SK-N-SH (cell line): ENCODE data around the gene ALPK3. TPM values are rescaled to one million over a fixed set of nuclear protein-coding genes. Genes with fewer than 3 reads are reported as not detected.

Source experiments
- CTCF ChIA-PET: fragments of 300-600, 350-600 bp; formaldehyde crosslinking; extraction: SDS; loops from one replicate; lab custom pipeline; 2021; lab: Yijun Ruan, JAX
- POLR2A ChIA-PET: fragments of 350-600 bp; sonication (Branson Sonifier 250); formaldehyde crosslinking; extraction: SDS; loops from one replicate; lab custom pipeline; 2020; ENCODE audit warnings: antibody characterized with exemption, inconsistent platforms; lab: Yijun Ruan, JAX
- DNase-seq: peaks from one replicate; pipeline ENCODE4 v3.0.0; 2012
- H2AFZ ChIP-seq: fragments of 200-600 bp; sonication (generic); 2 replicates; pipeline ENCODE4 v1.8.1; 2016; ENCODE audit warnings: antibody characterized with exemption, mild to moderate bottlenecking, low read depth
- H3F3A ChIP-seq: fragments of 200-600 bp; sonication (generic); replicated peaks from 2 replicates; pipeline ENCODE3; 2016; ENCODE audit warnings: antibody characterized with exemption, mild to moderate bottlenecking; ENCODE audit not compliant: insufficient read depth
- H3K27ac ChIP-seq, 2 experiments: fragments of 200-500 bp in 1 of 2; fragments of 200-600 bp in 1 of 2; sonication (Bioruptor generic) in 1 of 2; sonication (generic), shearing (Covaris generic) in 1 of 2; 2 replicates each; pipeline versions ENCODE4 v1.5.1 to v1.6.1; 2014 to 2016; ENCODE audit warnings: low read depth in 2 of 2, inconsistent platforms in 1 of 2, low read length in 1 of 2, mild to moderate bottlenecking in 1 of 2, mixed read lengths in 1 of 2
- H3K27me3 ChIP-seq: fragments of 200-600 bp; sonication (generic), shearing (Covaris generic); 2 replicates; pipeline ENCODE4 v1.6.1; 2016; ENCODE audit warnings: mixed run types; ENCODE audit not compliant: insufficient read depth
- H3K36me3 ChIP-seq, 2 experiments: fragments of 200-500 bp in 1 of 2; fragments of 200-600 bp in 1 of 2; sonication (Bioruptor generic) in 1 of 2; sonication (generic) in 1 of 2; replicated peaks in 1 of 2; 2 replicates each; pipeline versions ENCODE3 to v1.5.1; 2014 to 2016; ENCODE audit warnings: low read length in 1 of 2, mild to moderate bottlenecking in 1 of 2; ENCODE audit not compliant: insufficient read depth in 2 of 2, control insufficient read depth in 1 of 2
- H3K4me1 ChIP-seq, 2 experiments: fragments of 200-500 bp in 1 of 2; fragments of 200-600 bp in 1 of 2; sonication (Bioruptor generic) in 1 of 2; sonication (generic), shearing (Covaris generic) in 1 of 2; 2 replicates each; pipeline versions ENCODE4 v1.5.1 to v1.6.1; 2014 to 2016; ENCODE audit warnings: low read depth in 1 of 2, low read length in 1 of 2, mixed run types in 1 of 2; ENCODE audit not compliant: insufficient read depth in 2 of 2, control insufficient read depth in 1 of 2
- H3K4me2 ChIP-seq: fragments of 200-600 bp; sonication (generic), shearing (Covaris generic); 2 replicates; pipeline ENCODE4 v1.6.1; 2017; ENCODE audit warnings: mixed run types
- H3K4me3 ChIP-seq, 2 experiments: fragments of 200-500 bp in 1 of 2; fragments of 200-600 bp in 1 of 2; sonication (Bioruptor generic) in 1 of 2; sonication (generic), shearing (Covaris generic) in 1 of 2; 2 replicates each; pipeline versions ENCODE4 v1.5.1 to v1.8.1; 2014 to 2016; ENCODE audit warnings: low read depth in 2 of 2, inconsistent platforms in 1 of 2, low read length in 1 of 2, mild to moderate bottlenecking in 1 of 2, mixed read lengths in 1 of 2, moderate library complexity in 1 of 2
- H3K79me2 ChIP-seq: fragments of 200-600 bp; sonication (generic); 2 replicates; pipeline ENCODE4 v1.8.1; 2017; ENCODE audit warnings: mild to moderate bottlenecking; ENCODE audit not compliant: insufficient read depth
- H3K9ac ChIP-seq: fragments of 200-600 bp; sonication (generic); 2 replicates; pipeline ENCODE4 v1.6.1; 2017; ENCODE audit warnings: mixed run types
- H3K9me2 ChIP-seq: fragments of 200-600 bp; sonication (generic); 2 replicates; pipeline ENCODE4 v1.6.1; 2017; ENCODE audit warnings: mixed run types
- H3K9me3 ChIP-seq: fragments of 200-600 bp; sonication (generic); 2 replicates; pipeline ENCODE4 v1.6.1; 2017; ENCODE audit warnings: mixed run types, mild to moderate bottlenecking, moderate library complexity
- H4K20me1 ChIP-seq: fragments of 200-600 bp; sonication (generic); 2 replicates; pipeline ENCODE4 v1.6.1; 2017; ENCODE audit warnings: mild to moderate bottlenecking, mixed run types; ENCODE audit not compliant: insufficient read depth
- ELF1 ChIP-seq: IDR thresholded peaks from 2 replicates; pipeline ENCODE4 v1.4.0; 2012
- EZH2phosphoT487 ChIP-seq: fragments of 200-600 bp; sonication (generic); IDR thresholded peaks from 2 replicates; pipeline ENCODE4 v1.6.1; 2017; ENCODE audit warnings: low read depth, mixed run types, mild to moderate bottlenecking, antibody characterized with exemption, moderate library complexity, borderline replicate concordance
- MEF2A ChIP-seq: IDR thresholded peaks from 2 replicates; pipeline ENCODE4 v1.4.0; 2012; ENCODE audit warnings: low read depth, borderline replicate concordance
- NRF1 ChIP-seq: IDR thresholded peaks from 2 replicates; pipeline ENCODE4 v1.6.1; 2012; ENCODE audit warnings: low read depth, mild to moderate bottlenecking, low read length
- RFX5 ChIP-seq: IDR thresholded peaks from 2 replicates; pipeline ENCODE4 v1.6.1; 2012; ENCODE audit warnings: mild to moderate bottlenecking, improper control_type of control experiment, low read length
- RXRA ChIP-seq: IDR thresholded peaks from 2 replicates; pipeline ENCODE4 v1.4.0; 2012; ENCODE audit warnings: low read depth, mild to moderate bottlenecking, borderline replicate concordance
- SIN3A ChIP-seq: IDR thresholded peaks from 2 replicates; pipeline ENCODE4 v1.6.1; 2012; ENCODE audit warnings: low read depth, mild to moderate bottlenecking, low read length, moderate library complexity, borderline replicate concordance
- SMC3 ChIP-seq: IDR thresholded peaks from 2 replicates; pipeline ENCODE4 v1.6.1; 2012; ENCODE audit warnings: low read depth, low read length, improper control_type of control experiment
- YY1 ChIP-seq: IDR thresholded peaks from 2 replicates; pipeline ENCODE4 v1.4.0; 2012; ENCODE audit warnings: low read depth, mild to moderate bottlenecking
- WGBS: methylation state at CpG from one replicate; pipeline ENCODE4 v1.1.6; 2017; ENCODE audit warnings: low lambda C conversion rate; 5-methylcytosine and 5-hydroxymethylcytosine counted together
- polyA plus RNA-seq, 3 experiments: library from polyadenylated mRNA; depleted of rRNA; stranded (reverse); fragments of >200 nt; gene quantifications; 2 replicates each; pipeline ENCODE4 v1.2.3, GENCODE V29; 2012
- TF ChIP-seq, protein P1 (sequence below): IDR thresholded peaks from 2 replicates; pipeline ENCODE4 v1.4.0; 2012; ENCODE audit warnings: low read depth, borderline replicate concordance
- TF ChIP-seq, protein P2 (sequence below): IDR thresholded peaks from 2 replicates; pipeline ENCODE4 v1.4.0; 2012; ENCODE audit warnings: low read depth
- TF ChIP-seq, protein P3 (sequence below): IDR thresholded peaks from 2 replicates; pipeline ENCODE4 v1.4.0; 2012; ENCODE audit warnings: low read depth, borderline replicate concordance

Gene ALPK3
- polyA plus RNA-seq, 1 of the 3 experiments (the other 2 are of a cell fraction) = 0.16 TPM

- 84% methylated on average over 7 of the region's 7 CpGs for WGBS
- H3K79me2 ChIP-seq = peaks cover 58% of the 10 kb centered on the region
Observed at GRCh38 chr15:84793431-84794161, 23.6 kb upstream of the ALPK3 start.

GRCh38 chr15:84794162-84794547, 23.0 kb upstream of the ALPK3 start:
- Histone ChIP-seq H3K27me3 (no peaks in the 10 kb centered on the region), H3K36me3 (peaks cover 51 to 59% of the 10 kb centered on the region in 2 experiments), H2AFZ (no peak overlapping the region), H3F3A (no peaks in the 10 kb centered on the region), H3K9me2 (no peaks in the 10 kb centered on the region), H3K79me2 (peaks cover 53% of the 10 kb centered on the region), H3K4me2 (no peak overlapping the region), H3K4me3 (no peak overlapping the region), H3K9me3 (no peaks in the 10 kb centered on the region), H3K4me1 (no peaks in the 10 kb centered on the region; a peak in 2 of 4 replicates), H4K20me1 (peaks cover 8% of the 10 kb centered on the region; the same call in 1 of the 2 replicates), H3K27ac (no peak overlapping the region), H3K9ac (no peak overlapping the region)
- 97% methylated on average over 4 of the region's 4 CpGs for WGBS
- TF ChIP-seq, protein P1, sequence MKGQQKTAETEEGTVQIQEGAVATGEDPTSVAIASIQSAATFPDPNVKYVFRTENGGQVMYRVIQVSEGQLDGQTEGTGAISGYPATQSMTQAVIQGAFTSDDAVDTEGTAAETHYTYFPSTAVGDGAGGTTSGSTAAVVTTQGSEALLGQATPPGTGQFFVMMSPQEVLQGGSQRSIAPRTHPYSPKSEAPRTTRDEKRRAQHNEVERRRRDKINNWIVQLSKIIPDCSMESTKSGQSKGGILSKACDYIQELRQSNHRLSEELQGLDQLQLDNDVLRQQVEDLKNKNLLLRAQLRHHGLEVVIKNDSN = no peak
- TF ChIP-seq ELF1 = no peak
- no peak for TF ChIP-seq SMC3
- TF ChIP-seq, protein P2, sequence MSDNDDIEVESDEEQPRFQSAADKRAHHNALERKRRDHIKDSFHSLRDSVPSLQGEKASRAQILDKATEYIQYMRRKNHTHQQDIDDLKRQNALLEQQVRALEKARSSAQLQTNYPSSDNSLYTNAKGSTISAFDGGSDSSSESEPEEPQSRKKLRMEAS = no peak
- DNase-seq = no peak
- ChIA-PET POLR2A (no interaction called here), CTCF (no interaction called here)

More at GRCh38 chr15:84793431-84794161, 23.6 kb upstream of the ALPK3 start:
- Histone ChIP-seq H3K27me3 (no peaks in the 10 kb centered on the region), H3K36me3 (peaks cover 46 to 57% of the 10 kb centered on the region in 2 experiments), H3F3A (no peaks in the 10 kb centered on the region), H3K4me1 (no peaks in the 10 kb centered on the region; a peak in 2 of 4 replicates), H3K4me3 (no peak overlapping the region), H3K4me2 (no peak overlapping the region), H3K9ac (no peak overlapping the region), H3K9me3 (no peaks in the 10 kb centered on the region), H2AFZ (no peak overlapping the region), H4K20me1 (peaks cover 12% of the 10 kb centered on the region; the same call in 1 of the 2 replicates)
- POLR2A ChIA-PET = no interaction called here
- DNase-seq = no peak
- TF ChIP-seq YY1 (no peak), SIN3A (no peak), NRF1 (no peak), RXRA (no peak), RFX5 (no peak), EZH2phosphoT487 (no peak), MEF2A (no peak)
- TF ChIP-seq, protein P1 = no peak
- TF ChIP-seq, protein P3, sequence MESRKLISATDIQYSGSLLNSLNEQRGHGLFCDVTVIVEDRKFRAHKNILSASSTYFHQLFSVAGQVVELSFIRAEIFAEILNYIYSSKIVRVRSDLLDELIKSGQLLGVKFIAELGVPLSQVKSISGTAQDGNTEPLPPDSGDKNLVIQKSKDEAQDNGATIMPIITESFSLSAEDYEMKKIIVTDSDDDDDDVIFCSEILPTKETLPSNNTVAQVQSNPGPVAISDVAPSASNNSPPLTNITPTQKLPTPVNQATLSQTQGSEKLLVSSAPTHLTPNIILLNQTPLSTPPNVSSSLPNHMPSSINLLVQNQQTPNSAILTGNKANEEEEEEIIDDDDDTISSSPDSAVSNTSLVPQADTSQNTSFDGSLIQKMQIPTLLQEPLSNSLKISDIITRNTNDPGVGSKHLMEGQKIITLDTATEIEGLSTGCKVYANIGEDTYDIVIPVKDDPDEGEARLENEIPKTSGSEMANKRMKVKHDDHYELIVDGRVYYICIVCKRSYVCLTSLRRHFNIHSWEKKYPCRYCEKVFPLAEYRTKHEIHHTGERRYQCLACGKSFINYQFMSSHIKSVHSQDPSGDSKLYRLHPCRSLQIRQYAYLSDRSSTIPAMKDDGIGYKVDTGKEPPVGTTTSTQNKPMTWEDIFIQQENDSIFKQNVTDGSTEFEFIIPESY = no peak
- TF ChIP-seq, protein P2 = no peak
- TF ChIP-seq, all 33 proteins: peak for 0
- H3K27ac ChIP-seq = no peak overlapping the region
- no peaks in the 10 kb centered on the region for H3K9me2 ChIP-seq
- CTCF ChIA-PET = no interaction called here
